PC-3 (cell line): ENCODE measurements around the gene PRMT9. TPM values are rescaled to one million over a fixed set of nuclear protein-coding genes. Genes with fewer than 3 reads are reported as not detected.

ENCODE experiments used
- ATAC-seq: fragments of 200-7000 bp; cut with Tn5 transposase; 2 replicates; pipeline ENCODE4 v1.9.1; 2020; ENCODE audit warnings: mild to moderate bottlenecking, moderate library complexity
- BruUV-seq: library from RNA; stranded (reverse); fragments of 400-500 nt; replicated peaks from 2 replicates; lab custom pipeline; 2021; lab: Mats Ljungman, UMichigan
- CTCF ChIA-PET: fragments of 300-600 bp; sonication (Branson Sonifier 250); formaldehyde crosslinking; loops from one replicate; lab custom pipeline; 2022; ENCODE audit warnings: antibody characterized with exemption; lab: Charles Lee
- POLR2A ChIA-PET: fragments of 300-600 bp; sonication (Branson Sonifier 250); formaldehyde crosslinking; loops from one replicate; lab custom pipeline; 2022; ENCODE audit warnings: antibody characterized with exemption; ENCODE audit not compliant: unreplicated experiment; lab: Charles Lee
- DNase-seq: peaks from one replicate; pipeline ENCODE4 v3.0.0-alpha.2; 2015
- H2AFZ ChIP-seq: fragments of 300-600 bp; sonication (generic); 2 replicates; pipeline ENCODE4 v1.6.0; 2016; ENCODE audit warnings: antibody characterized with exemption, low read length
- H3F3A ChIP-seq: fragments of 300-600 bp; sonication (generic); one replicate; pipeline ENCODE4 v1.6.0; 2017; ENCODE audit warnings: antibody characterized with exemption, low read length, control low read depth, mild to moderate bottlenecking; ENCODE audit not compliant: unreplicated experiment
- H3K27ac ChIP-seq: fragments of 300-600 bp; sonication (generic); 2 replicates; pipeline ENCODE4 v1.5.1; 2016; ENCODE audit warnings: mild to moderate bottlenecking, low read length
- H3K27me3 ChIP-seq: fragments of 300-600 bp; sonication (generic); 2 replicates; pipeline ENCODE4 v1.6.1; 2016; ENCODE audit warnings: low read length, mixed read lengths
- H3K36me3 ChIP-seq: fragments of 300-600 bp; sonication (generic); 2 replicates; pipeline ENCODE4 v1.6.1; 2016; ENCODE audit warnings: low read depth, mixed run types, low read length, mixed read lengths
- H3K4me1 ChIP-seq: fragments of 300-600 bp; sonication (generic); 2 replicates; pipeline ENCODE4 v1.5.1; 2016; ENCODE audit warnings: low read length; ENCODE audit not compliant: insufficient read depth
- H3K4me2 ChIP-seq: fragments of 300-600 bp; sonication (generic); 2 replicates; pipeline ENCODE4 v1.6.0; 2016; ENCODE audit warnings: low read length
- H3K4me3 ChIP-seq: fragments of 300-600 bp; sonication (generic); 2 replicates; pipeline ENCODE4 v1.5.1; 2016; ENCODE audit warnings: mild to moderate bottlenecking, low read length, mixed read lengths
- H3K79me2 ChIP-seq: fragments of 300-600 bp; sonication (generic); 2 replicates; pipeline ENCODE4 v1.6.1; 2017; ENCODE audit warnings: low read length, mixed read lengths
- H3K9ac ChIP-seq: fragments of 300-600 bp; sonication (generic); 2 replicates; pipeline ENCODE4 v1.6.0; 2016; ENCODE audit warnings: mild to moderate bottlenecking, low read length
- H3K9me2 ChIP-seq: fragments of 300-600 bp; sonication (generic); replicated peaks from 2 replicates; pipeline ENCODE4 v1.6.1; 2016; ENCODE audit warnings: mixed run types, low read length, mixed read lengths
- H3K9me3 ChIP-seq: fragments of 300-600 bp; sonication (generic); 2 replicates; pipeline ENCODE4 v1.6.1; 2016; ENCODE audit warnings: low read length, mixed read lengths
- H4K20me1 ChIP-seq: fragments of 300-600 bp; sonication (generic); 2 replicates; pipeline ENCODE4 v1.6.1; 2016; ENCODE audit warnings: low read length, mixed read lengths
- CTCF ChIP-seq: fragments of 300-600 bp; sonication (generic); conservative IDR thresholded peaks from 2 replicates; pipeline ENCODE4 v1.5.1; 2017; ENCODE audit warnings: antibody characterized with exemption, low read depth, mild to moderate bottlenecking, low read length
- EZH2 ChIP-seq: fragments of 300-600 bp; sonication (generic); IDR thresholded peaks from one replicate; pipeline ENCODE4 v1.6.1; 2017; ENCODE audit warnings: antibody characterized with exemption, mild to moderate bottlenecking, low read length; ENCODE audit not compliant: unreplicated experiment
- EZH2phosphoT487 ChIP-seq: fragments of 300-600 bp; sonication (generic); IDR thresholded peaks from 2 replicates; pipeline ENCODE4 v1.6.1; 2018; ENCODE audit warnings: mild to moderate bottlenecking, antibody characterized with exemption, low read length, borderline replicate concordance
- intact Hi-C: fragments of 100-400 bp; cut with micrococcal nuclease; formaldehyde crosslinking; loops from 2 replicates; pipeline ENCODE4 v1.9.0; 2023
- total RNA-seq: library from RNA; depleted of rRNA; stranded (reverse); fragments of >200 nt; gene quantifications from 2 replicates; pipeline ENCODE4 v1.2.3, GENCODE V29; 2014

Gene PRMT9
- total RNA-seq, 1 experiment from 2014 or later, result 6.5 TPM

GRCh38 chr4:147594578-147594977 lies 89.4 kb downstream of the PRMT9 start:
- DNase-seq (no peak), ATAC-seq (no peak)
- no peaks in the 10 kb centered on the region for H3F3A ChIP-seq
- no peak overlapping the region for H3K9ac ChIP-seq
- H3K4me1 ChIP-seq, result peaks cover 22% of the 10 kb centered on the region
- H3K79me2 ChIP-seq, result no peaks in the 10 kb centered on the region
- no TSS peak for BruUV-seq
- H3K9me2 ChIP-seq, result no peaks in the 10 kb centered on the region
- no peaks in the 10 kb centered on the region for H3K9me3 ChIP-seq
- no peak overlapping the region for H3K4me2 ChIP-seq
- no peaks in the 10 kb centered on the region for H4K20me1 ChIP-seq
- intact Hi-C loops, result no loop called here
- ChIA-PET CTCF (interaction anchor here (0.6 kb wide), 2 partner anchors 341 to 524 kb away, joined by 3 to 4 read pairs; no protein-coding TSS in a partner anchor), POLR2A (no interaction called here)
- H3K4me3 ChIP-seq, result no peak overlapping the region
- no peak overlapping the region for H3K27ac ChIP-seq
- H3K27me3 ChIP-seq, result no peaks in the 10 kb centered on the region
- H3K36me3 ChIP-seq, result no peaks in the 10 kb centered on the region
- no peak overlapping the region for H2AFZ ChIP-seq
- no peak for TF ChIP-seq CTCF
- no peak for TF ChIP-seq EZH2
- TF ChIP-seq EZH2phosphoT487, result no peak

GRCh38 chr4:147594107-147594506 lies 89.9 kb downstream of the PRMT9 start:
- ChIA-PET POLR2A (no interaction called here), CTCF (interaction anchor here (0.6 kb wide), 3 partner anchors 342 to 524 kb away, joined by 3 to 4 read pairs (median 3); no protein-coding TSS in a partner anchor)
- peaks cover 22% of the 10 kb centered on the region for H3K4me1 ChIP-seq
- H3K79me2 ChIP-seq, result no peaks in the 10 kb centered on the region
- ATAC-seq, result no peak
- no peaks in the 10 kb centered on the region for H3K9me3 ChIP-seq
- DNase-seq, result no peak
- H3K36me3 ChIP-seq, result no peaks in the 10 kb centered on the region
- no TSS peak for BruUV-seq
- H2AFZ ChIP-seq, result no peak overlapping the region
- H3K27ac ChIP-seq, result no peak overlapping the region
- no peak overlapping the region for H3K4me2 ChIP-seq
- H4K20me1 ChIP-seq, result no peaks in the 10 kb centered on the region
- no peaks in the 10 kb centered on the region for H3K27me3 ChIP-seq
- no peak overlapping the region for H3K4me3 ChIP-seq
- H3K9ac ChIP-seq, result no peak overlapping the region
- TF ChIP-seq EZH2, result no peak
- TF ChIP-seq EZH2phosphoT487, result no peak
- TF ChIP-seq CTCF, result peak; percentile 44; the same call in 1 of the 2 replicates
- H3K9me2 ChIP-seq, result no peaks in the 10 kb centered on the region
- no peaks in the 10 kb centered on the region for H3F3A ChIP-seq
- intact Hi-C loops, result no loop called here

GRCh38 chr4:147591106-147591505 lies 92.9 kb downstream of the PRMT9 start:
- Histone ChIP-seq H3K79me2 (no peaks in the 10 kb centered on the region), H3K36me3 (no peaks in the 10 kb centered on the region), H3K27me3 (no peaks in the 10 kb centered on the region), H4K20me1 (no peaks in the 10 kb centered on the region), H3K9me2 (no peaks in the 10 kb centered on the region), H3K4me1 (0 out of 2 replicates have a peak, but pooled peaks cover 7% of the 10 kb centered on the region), H3F3A (no peaks in the 10 kb centered on the region), H3K27ac (no peak overlapping the region), H3K4me2 (no peak overlapping the region), H3K4me3 (no peak overlapping the region), H3K9ac (no peak overlapping the region), H3K9me3 (no peaks in the 10 kb centered on the region), H2AFZ (no peak overlapping the region)
- BruUV-seq, result no TSS peak
- ChIA-PET POLR2A (no interaction called here), CTCF (no interaction called here)
- no peak for DNase-seq
- ATAC-seq, result peak; percentile 40
- TF ChIP-seq EZH2 (no peak), CTCF (no peak), EZH2phosphoT487 (no peak)
- intact Hi-C loops, result no loop called here
